ENCODE data around the gene VWC2L. TPM values are rescaled to one million over a fixed set of nuclear protein-coding genes. Genes with fewer than 3 reads are reported as not detected.

The VWC2L gene
- total and polyA plus RNA-seq, 2 experiments from 2014 or later, result 0.10 TPM; not detected in 1

DNA sequence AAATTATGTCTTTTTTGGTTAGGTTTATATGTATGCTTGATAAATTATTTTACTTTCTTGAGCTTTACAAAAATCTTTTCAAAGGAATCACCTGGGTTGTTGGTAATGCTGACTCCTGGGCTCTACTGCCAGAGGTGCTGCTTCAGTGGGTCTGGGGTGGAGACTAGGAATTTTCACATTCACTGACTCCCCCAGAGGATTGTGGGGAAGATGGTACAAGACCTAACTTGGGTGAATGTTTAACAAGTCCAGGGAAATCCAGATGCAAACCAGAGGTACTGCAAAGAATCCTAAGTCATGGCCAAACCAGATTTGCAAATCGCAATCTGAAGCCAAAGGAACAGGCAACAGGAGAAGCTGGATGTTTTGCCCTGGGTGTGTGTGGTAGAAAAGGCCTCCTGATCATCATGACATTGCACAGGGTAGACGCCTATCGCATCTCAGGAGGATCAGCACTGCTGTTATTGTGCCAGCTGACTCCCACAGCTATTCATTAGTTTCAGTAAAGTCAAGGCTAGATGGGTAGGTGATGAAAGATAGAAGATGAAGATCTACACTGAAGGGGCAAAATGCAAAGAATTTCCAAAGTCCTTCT, 213.4 kb downstream of the VWC2L start:
- Histone ChIP-seq H3K4me1 (ENCODE audit: insufficient read depth) (peaks cover 3% of the 10 kb centered on the region), H4K20me1 (ENCODE audit: insufficient read depth, poor library complexity, severe bottlenecking) (no peaks in the 10 kb centered on the region), H3K9me2 (replicated peaks; ENCODE audit: insufficient read depth) (no peaks in the 10 kb centered on the region), H3K27me3 (no peaks in the 10 kb centered on the region), H2AFZ (no peak overlapping the region), H3K79me2 (no peaks in the 10 kb centered on the region), H3K9me3 (ENCODE audit: low read depth) (no peaks in the 10 kb centered on the region), H3K36me3 (replicated peaks; ENCODE audit: insufficient read depth, low read depth) (no peaks in the 10 kb centered on the region), H3K4me3 (no peak overlapping the region), H3K27ac (no peak overlapping the region), H3K4me2 (no peak overlapping the region)
- TF ChIP-seq EZH2 (IDR thresholded peaks at IDR 0.05; ENCODE audit: borderline replicate concordance), result no peak
- TF ChIP-seq EZH2phosphoT487 (IDR thresholded peaks at IDR 0.05; ENCODE audit: low read depth, severe bottlenecking, unreplicated experiment), result no peak
- TF ChIP-seq, protein P1, sequence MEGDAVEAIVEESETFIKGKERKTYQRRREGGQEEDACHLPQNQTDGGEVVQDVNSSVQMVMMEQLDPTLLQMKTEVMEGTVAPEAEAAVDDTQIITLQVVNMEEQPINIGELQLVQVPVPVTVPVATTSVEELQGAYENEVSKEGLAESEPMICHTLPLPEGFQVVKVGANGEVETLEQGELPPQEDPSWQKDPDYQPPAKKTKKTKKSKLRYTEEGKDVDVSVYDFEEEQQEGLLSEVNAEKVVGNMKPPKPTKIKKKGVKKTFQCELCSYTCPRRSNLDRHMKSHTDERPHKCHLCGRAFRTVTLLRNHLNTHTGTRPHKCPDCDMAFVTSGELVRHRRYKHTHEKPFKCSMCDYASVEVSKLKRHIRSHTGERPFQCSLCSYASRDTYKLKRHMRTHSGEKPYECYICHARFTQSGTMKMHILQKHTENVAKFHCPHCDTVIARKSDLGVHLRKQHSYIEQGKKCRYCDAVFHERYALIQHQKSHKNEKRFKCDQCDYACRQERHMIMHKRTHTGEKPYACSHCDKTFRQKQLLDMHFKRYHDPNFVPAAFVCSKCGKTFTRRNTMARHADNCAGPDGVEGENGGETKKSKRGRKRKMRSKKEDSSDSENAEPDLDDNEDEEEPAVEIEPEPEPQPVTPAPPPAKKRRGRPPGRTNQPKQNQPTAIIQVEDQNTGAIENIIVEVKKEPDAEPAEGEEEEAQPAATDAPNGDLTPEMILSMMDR (IDR thresholded peaks at IDR 0.05; ENCODE audit: poor library complexity), result no peak
- 70% methylated on average over 3 of the region's 3 CpGs for WGBS (ENCODE audit: low lambda C conversion rate, missing lambda C conversion rate)
- no peak for DNase-seq (ENCODE audit: low spot score)

DNA sequence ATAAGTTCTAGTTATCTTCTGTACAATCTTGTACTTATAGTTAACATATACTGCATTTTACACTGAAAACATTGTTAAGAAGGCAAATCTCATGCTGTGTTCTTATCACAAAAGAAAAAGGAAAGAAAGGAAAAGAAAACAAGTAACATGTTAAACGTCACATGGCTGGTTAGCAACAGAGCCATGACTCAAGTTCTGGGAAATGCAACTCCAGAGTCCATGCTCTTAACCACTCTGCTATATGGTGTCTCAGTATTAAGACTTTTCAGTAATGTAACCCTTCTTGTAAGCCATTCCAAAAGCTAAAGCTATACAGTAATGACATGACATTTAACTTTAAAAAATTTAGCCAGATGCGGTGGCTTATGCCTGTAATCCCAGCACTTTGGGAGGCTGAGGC, 217.2 kb downstream of the VWC2L start:
- 90% methylated on average over 2 of the region's 2 CpGs for WGBS (ENCODE audit: low lambda C conversion rate, missing lambda C conversion rate)
- DNase-seq (ENCODE audit: low spot score), result no peak
- no peak overlapping the region for H2AFZ ChIP-seq
- no peaks in the 10 kb centered on the region for H3K36me3 ChIP-seq (replicated peaks; ENCODE audit: insufficient read depth, low read depth)
- TF ChIP-seq EZH2 (IDR thresholded peaks at IDR 0.05; ENCODE audit: borderline replicate concordance) (no peak), EZH2phosphoT487 (IDR thresholded peaks at IDR 0.05; ENCODE audit: low read depth, severe bottlenecking, unreplicated experiment) (no peak)
- TF ChIP-seq, protein P1 (IDR thresholded peaks at IDR 0.05; ENCODE audit: poor library complexity), result no peak
- no peak overlapping the region for H3K4me2 ChIP-seq
- no peaks in the 10 kb centered on the region for H3K79me2 ChIP-seq
- H3K27ac ChIP-seq, result no peak overlapping the region
- no peaks in the 10 kb centered on the region for H3K9me2 ChIP-seq (replicated peaks; ENCODE audit: insufficient read depth)
- H4K20me1 ChIP-seq (ENCODE audit: insufficient read depth, poor library complexity, severe bottlenecking), result no peaks in the 10 kb centered on the region
- H3K4me1 ChIP-seq (ENCODE audit: insufficient read depth), result peaks cover 3% of the 10 kb centered on the region
- H3K9me3 ChIP-seq (ENCODE audit: low read depth), result no peaks in the 10 kb centered on the region
- H3K27me3 ChIP-seq, result no peaks in the 10 kb centered on the region
- H3K4me3 ChIP-seq, result no peak overlapping the region

Measured in hepatocyte (in vitro differentiated cells).